HG02571 (cell line): Measurements from ENCODE around the gene ZNF217.
"Not testable (repeated sequence)": the region's sequence is repeated elsewhere in the genome, so short reads cannot be mapped to it uniquely, and the experiment has no call there.

Experiments
- ATAC-seq: cut with Tn5 transposase; IDR thresholded peaks from one replicate; pipeline ENCODE4 v1.9.1; 2021; ENCODE audit warnings: mild to moderate bottlenecking, moderate library complexity; ENCODE audit not compliant: unreplicated experiment

The ZNF217 gene

DNA sequence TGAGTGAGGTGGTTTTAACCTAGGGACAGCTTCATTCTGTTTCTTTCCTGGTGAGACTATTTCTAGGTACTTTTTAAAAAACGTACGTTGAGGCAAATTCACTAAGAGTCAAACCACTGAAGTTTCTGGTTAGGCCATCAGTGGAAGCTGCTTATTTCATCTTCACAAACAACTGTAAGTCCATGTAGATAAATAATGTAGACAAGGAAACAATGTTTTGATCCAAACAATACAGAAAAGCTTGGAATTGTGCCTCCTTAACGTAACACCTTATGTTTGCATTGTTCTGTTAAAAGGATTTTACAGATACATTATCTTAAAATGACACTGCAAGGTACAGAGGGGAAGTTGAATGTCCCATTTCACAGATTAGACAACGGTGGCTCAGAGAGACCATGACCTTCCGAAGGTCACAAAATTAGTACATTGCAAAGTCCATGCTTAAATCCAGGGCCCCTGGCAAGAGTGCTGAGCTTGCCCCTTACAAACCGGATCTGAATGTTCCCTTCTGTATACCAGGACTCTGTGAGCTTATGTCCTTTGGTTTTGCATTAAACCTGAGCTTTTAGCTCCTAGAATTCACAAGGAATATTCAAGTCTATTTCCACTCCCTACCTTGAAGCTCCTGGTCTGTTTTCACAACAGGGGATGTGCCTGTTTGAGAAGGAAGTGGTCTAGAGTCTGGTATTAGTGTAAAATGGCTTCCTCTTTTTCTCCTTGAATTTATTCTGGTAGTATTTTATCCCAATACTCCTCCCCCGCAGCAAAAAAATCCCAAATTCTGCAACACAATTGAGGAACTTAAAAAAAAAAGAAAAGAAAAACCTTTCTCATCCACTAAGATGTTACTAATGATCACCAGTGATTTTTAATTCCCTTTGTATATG, 28.9 kb upstream of the ZNF217 start:
- ATAC-seq, result no peak

GRCh38 chr20:53621482-53622246, 28.0 kb upstream of the ZNF217 start:
- no peak for ATAC-seq

DNA sequence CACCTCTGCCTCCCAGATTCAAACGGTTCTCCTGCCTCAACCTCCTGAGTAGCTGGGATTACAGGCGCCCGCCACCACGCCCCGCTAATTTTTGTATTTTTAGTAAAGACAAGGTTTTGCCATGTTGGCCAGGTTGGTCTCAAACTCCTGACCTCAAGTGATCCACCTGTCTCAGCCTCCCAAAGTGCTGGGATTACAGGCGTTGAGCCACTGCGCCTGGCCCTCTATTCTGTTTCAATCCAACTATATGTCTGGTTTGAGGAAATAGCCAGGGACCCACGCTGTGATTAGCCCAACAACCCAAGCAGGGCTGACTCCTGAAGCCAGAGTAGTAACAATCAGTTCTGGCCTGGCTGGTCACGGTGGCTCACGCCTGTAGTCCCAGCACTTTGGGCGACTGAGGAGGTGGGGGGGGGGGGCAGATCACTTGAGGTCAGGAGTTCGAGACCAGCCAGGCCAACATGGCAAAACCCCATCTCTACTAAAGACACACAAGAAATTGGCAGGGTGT, 24.9 kb upstream of the ZNF217 start:
- not testable (repeated sequence) for ATAC-seq

GRCh38 chr20:53617791-53618489, 24.3 kb upstream of the ZNF217 start:
- ATAC-seq, result no peak

- ATAC-seq, result not testable (repeated sequence)
These were observed 22.9 kb upstream of the ZNF217 start for GRCh38 chr20:53616489-53616888.

- ATAC-seq, result no peak
These were observed 20.1 kb upstream of the ZNF217 start for GRCh38 chr20:53613748-53614147.

DNA sequence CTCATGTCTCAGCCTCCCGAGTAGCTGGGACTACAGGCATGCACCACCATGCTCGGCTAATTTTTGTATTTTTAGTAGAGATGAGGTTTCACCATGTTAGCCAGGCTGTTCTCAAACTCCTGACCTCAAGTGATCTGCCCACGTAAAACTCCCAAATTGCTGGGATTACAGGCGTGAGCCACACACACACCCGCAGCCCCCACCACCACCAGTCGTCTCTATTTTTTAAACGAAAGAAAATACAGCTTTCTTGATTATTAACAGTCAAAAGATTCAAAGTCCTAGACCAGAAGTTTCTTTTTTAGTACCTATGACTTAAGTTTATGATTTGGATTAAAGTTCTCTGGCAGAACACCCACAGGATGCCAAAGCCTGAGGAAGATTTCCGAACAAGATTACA, 18.6 kb upstream of the ZNF217 start:
- not testable (repeated sequence) for ATAC-seq

GRCh38 chr20:53611449-53611894, 17.8 kb upstream of the ZNF217 start:
- ATAC-seq, result no peak

DNA sequence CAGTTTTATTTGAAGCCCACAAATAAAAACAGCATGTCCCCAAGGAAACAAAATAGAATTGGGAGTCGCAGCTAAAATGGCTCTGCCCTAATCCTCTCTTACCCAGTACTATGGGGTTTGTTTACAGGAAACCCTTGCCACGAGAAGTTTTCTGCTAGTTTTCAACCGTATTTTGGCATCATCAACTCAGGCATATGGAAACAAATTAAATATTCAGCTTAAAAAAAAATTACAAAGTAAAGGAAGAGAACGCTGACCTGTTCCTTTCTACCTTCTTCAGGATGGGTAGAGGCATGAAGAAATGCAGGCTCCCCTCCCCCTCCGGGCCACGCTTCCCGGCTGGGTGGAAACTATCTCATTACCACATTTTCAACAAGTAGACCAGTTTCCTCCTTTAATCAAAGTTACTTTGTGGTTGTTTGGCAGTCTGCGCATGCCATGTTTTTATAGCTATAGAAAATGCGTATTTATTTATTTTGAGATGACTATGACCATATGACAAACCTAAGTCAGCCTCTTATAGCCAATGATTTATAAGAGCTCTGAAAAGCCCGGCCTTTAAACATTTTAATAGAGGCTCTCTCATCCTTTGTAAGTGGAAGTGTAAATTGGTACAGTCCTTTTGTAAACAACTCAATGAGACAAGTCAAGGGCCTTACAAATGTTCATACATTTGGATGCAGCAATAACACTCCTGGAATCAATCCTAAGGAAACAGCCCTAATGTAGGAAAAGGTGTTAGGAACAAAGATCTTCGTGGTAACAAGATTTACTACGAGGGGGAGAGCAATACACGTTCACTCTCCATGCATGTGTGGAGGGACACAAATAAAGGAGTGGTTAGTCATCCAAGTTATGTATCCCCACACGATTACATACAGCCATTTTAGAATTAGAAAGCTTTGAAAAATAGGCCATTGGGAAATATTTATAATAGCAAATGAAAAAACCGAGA, 16.1 kb upstream of the ZNF217 start:
- no peak for ATAC-seq

DNA sequence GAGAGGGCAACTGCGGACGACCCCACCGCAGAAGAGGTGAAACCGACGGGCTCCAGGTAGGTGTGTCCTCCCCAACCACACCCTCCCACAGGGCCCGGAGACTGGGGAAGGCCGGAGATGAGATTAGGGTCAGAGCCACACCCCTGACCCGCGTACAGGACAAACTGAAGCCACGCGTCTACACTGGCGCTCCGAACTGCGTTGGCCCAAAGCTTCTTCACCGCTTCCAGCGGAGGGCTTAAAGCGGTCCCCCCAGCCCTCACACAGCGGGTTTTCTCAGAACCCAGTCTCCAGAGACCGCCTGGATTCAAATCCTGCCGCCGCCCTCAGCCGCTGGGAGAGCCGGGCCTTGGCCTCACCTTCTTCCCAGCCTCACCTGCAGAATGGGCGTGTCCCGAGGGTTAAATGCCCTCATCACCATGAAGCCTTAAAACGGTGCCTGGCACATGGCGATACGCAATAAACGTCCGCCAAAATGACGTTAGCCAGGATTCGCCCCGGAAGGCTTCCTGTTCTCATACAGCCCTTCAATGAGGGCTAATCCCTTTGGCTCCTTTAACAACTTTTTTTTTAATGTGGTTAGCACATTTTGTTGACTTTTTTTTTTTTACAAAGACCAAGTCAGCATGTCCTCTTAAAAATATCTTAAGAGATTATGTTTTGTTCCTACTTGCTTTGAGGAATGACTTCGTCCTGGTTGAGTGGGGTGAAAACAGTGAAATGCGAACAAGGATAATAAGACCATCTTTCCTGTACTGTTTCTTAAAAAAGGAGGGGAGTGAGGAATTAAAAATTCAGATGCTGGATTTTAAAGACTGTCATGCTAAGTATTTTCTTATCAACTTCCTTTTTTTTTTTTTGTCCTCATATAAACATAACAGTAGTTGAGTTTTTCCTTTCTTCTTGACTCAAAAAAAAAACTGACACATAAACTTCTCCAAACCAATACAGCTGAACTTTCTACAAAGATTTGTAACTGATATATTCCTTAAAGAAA, 15.1 kb upstream of the ZNF217 start:
- ATAC-seq, result no peak

DNA sequence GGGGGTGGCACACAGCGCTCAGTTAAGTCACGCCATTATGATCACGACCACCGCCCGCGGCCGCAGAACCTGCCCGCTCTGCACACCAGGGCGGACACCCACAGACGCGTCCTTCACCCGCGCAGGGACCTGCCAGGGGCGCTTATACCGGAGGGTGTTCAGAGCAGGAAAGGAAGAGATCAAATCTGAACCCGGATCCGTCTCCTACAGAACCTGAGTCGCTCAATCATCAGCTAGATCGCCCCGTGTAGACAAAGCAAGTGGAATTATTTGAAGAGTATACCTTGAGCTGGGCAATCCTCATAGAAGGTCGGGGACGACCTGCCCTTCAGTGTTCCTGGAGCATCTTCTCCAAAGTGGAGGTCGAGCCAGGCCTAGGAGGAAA, 14.4 kb upstream of the ZNF217 start:
- ATAC-seq, result no peak

- ATAC-seq, result no peak
These were observed 12.8 kb upstream of the ZNF217 start for GRCh38 chr20:53606364-53606985.

- not testable (repeated sequence) for ATAC-seq
These were observed 11.8 kb upstream of the ZNF217 start for GRCh38 chr20:53605401-53605800.

- ATAC-seq, result not testable (repeated sequence)
These were observed 11.2 kb upstream of the ZNF217 start for GRCh38 chr20:53604846-53605245.

- ATAC-seq, result no peak
These were observed 9.0 kb upstream of the ZNF217 start for GRCh38 chr20:53602661-53603060.

DNA sequence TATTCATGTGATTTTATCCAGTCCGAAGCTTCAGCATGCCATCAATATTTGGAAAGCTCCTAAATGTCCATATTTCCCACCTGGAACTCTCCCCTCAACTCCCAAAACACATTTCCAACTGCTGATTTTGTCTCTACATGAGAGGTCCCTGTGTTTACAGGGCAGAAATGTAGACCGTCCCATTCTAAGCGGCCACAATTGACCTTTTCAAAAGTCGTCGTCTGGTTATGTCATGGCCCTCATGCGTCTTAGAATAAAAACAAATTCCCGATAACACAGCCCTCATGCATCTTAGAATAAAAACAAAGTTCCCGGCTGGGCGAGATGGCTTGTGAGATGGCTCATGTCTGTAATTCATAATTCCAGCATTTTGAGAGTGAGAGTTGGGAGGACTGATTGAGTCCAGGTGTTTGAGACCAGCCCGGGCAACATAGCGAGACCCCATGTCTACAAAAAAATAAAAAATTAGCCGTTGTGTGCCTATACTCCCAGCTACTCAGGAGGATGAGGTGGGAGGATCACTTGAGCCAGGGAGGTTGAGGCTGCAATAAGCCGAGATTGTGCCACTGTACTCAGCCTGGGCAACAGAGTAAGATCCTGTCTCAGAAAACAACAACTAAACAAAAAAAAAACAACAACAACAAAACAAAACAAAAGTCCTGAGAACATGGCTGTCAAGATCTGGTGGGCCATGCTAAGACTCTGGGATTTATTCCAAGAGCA, 6.4 kb upstream of the ZNF217 start:
- no peak for ATAC-seq

GRCh38 chr20:53599378-53599777, 5.7 kb upstream of the ZNF217 start:
- no peak for ATAC-seq

DNA sequence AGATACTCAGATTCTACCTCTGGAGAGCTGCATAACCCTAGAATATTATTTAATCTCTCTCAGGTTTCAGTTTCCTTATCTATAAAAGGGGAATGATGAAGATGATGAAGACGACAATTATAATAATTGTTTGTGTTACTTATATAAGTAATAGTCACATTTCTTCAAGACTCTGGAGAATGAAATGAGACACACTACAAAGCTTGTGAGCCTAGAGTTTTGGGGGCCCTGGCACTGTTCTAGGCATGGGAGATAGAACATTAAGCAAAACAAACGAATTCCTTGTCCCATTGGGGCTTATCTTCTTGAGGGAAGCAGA, 5.4 kb upstream of the ZNF217 start:
- no peak for ATAC-seq
